NCI-H187 (cell line): ENCODE results near the gene TANGO6.
A peak's percentile ranks its signal among the peaks of the same experiment; 100 is the strongest.
"Not testable (repeated sequence)": the region's sequence is repeated elsewhere in the genome, so short reads cannot be mapped to it uniquely, and the experiment has no call there.

Experiments
- DNase-seq, 2 experiments: peaks; one replicate each; lab custom pipeline; 2025; lab: John Stamatoyannopoulos, UW

The TANGO6 gene

DNA sequence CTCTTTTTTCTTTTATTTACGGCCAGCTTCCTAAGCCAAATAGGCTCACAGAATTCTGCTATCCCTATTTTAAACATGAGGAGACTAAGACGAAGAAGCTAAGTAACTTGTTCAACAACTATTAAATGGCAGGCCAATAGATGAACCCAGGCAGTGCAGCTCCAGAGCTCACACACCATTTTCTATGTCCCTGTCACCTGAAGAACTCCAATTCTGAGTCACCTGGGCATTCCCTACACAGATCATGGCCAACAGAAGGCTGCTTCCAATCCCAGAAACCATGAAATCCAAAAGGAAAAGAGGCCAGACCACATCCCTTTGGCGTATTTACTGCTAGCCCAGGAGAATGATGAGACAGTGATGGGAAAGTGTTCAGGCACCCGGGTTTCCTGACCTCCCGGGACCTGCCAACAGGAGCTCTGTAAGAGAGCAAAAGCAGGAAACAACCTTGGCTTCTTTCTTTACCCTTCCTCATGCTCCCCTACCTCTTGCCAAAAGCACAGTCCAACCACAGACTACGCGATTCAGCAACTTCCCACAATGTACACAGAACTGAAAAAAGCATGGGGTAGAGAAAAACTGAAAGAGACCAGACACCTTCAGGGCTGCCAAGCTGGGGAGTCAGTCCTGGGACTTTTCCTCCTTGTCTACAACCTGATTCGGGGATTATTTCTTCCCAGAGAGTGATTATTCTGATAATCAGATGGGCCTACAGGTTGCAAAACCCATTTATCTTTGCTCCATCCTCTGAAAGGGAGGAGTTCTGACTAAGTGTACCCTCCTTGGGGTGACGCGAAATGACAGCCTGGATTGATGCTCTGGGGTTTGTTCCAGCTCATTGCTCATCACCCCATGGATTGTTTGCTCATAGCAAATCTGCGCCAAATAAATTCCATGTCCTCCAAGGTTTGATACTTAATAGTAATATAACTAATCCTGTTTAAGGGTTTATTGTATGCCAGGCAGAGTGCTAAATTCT lies 214.4 kb downstream of the TANGO6 start:
- DNase-seq, result no peak

- DNase-seq, result not testable (repeated sequence)
Observed at GRCh38 chr16:69063491-69063890, 220.2 kb downstream of the TANGO6 start.

GRCh38 chr16:69064124-69064763 lies 220.9 kb downstream of the TANGO6 start:
- DNase-seq, result no peak

DNA sequence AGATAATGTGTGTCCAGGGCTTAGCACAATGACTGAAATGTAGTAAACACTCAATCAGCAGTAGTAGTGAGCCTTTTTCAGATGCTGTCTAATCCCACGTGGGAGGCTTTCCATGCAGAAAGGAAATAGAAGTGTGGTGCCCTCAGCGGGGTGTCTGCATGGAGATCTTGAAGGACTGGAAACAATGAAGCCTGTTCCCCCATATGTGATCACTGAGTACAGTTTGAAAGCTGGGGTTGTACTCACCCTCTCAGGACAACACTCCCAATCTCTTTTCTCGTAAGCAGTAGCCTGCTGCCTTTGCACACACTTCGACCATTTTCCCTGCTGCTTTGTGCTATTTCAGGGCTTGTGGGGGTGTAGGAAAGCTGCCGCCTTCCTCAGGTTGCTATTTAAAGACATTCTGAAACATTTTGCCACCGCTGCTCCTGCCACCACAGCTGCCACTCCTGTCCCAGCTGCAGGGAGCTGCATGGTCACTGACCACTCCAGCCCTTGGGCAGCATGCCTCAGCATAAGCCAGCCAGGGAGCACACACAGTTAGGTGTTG lies 221.5 kb downstream of the TANGO6 start:
- no peak for DNase-seq

DNA sequence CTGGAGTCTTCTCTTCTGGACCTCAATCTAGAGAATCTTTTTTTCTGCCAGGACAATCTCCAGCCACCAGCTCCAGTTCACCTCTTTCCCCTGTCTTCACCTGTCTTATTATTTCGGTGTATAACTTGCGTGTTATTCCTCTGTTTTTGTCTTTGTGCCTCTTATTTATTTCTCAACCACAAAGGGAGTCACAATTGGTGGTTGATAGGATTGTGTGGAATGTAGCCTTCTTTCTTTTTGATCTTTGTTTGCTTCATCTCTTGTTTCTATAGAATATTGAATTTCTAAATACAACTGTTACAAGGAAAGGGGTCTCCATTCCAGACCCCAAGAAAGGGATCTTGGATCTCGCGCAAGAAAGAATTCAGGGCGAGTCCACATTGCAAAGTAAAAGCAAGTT lies 226.2 kb downstream of the TANGO6 start:
- no peak for DNase-seq

DNA sequence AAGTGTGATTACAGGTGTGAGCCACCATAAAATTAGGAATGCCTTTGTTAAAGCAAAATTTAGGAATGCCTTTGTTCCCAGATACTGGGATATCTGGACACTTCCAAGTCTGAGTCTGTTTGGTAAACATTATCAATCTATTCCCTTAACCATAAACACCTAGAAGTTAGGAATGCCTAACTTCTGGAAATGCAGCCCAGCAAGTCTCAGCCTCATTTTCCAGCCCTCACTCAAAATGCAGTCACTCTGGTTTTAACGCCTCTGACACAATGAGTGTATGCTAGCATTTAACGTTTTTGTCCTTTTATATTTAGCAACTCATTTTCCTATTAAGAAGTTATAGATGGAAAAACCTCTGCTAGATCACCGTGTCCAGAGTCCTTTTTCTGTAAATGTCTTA lies 227.7 kb downstream of the TANGO6 start:
- no peak for DNase-seq

GRCh38 chr16:69072640-69072974 lies 229.3 kb downstream of the TANGO6 start:
- DNase-seq, result no peak

GRCh38 chr16:69073181-69073702 lies 229.9 kb downstream of the TANGO6 start:
- DNase-seq, result no peak

- no peak for DNase-seq
Observed at GRCh38 chr16:69077251-69077650, 233.9 kb downstream of the TANGO6 start.

DNA sequence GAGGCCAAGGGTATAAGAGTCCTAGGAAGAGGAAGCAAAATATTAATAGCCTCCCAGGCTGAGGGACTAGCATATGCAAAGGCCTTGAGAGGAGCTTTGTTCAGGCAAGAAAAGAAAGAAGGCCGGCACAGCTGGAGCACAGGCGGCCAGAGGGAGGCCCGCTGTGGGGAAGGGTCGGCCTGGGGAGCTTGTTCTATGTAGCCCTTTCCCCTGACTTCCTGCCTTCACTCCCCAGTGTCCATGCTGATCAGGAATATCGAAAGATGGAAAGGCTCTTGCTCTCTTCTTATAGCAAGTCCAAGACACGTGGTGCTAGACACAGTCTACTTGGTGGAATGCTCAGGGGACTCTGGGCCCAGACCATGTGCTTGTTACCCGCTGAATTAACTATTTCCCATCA lies 234.7 kb downstream of the TANGO6 start:
- DNase-seq, result no peak

DNA sequence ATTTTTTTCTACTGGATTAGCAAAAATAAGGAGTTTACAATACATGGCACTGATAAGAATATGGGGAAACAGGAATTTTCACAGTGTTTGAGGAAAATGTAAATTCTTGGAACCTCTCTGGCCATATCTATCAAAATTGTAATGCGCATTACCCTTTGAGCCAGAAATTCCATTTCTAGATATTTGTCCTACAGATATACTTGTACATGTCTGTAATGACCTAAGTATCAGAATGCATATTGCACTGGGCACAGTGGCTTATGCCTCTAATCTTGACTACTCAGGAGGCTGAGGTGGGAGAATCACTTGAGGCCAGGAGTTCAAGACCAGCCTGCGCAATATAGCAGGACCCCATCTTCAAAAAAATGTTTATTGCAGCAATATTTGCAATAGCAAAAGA lies 236.4 kb downstream of the TANGO6 start:
- DNase-seq, result no peak

DNA sequence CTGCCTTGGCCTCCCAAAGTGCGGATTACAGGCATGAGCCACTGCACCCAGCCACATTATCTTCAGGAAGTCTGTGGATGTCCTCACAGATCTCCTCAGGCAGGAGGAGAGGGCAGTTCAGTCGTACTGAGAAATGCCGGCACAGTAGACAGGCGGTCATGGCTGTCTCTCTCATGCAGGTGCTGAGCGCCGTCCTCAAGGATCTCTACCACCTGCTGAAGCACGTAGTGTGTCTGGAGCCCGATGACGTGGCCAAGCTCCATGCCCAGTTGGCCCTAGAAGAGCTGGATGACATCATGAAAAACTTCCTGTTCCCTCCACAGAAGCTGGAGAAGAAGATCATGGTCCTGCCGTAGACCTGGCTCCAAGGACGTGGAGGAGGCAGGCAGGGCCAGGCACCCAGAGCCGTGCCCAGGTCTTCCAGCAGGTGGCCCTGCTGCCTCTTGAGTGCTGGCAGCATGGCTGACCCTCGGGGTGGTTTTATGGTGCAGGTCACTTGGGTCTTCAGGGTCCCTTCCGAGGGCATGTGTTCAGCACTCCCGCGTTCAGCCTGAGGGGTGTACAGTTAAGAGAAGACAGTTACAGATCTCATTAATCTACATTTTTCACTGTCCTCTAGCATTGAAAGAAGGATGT lies 240.1 kb downstream of the TANGO6 start:
- no peak for DNase-seq

DNA sequence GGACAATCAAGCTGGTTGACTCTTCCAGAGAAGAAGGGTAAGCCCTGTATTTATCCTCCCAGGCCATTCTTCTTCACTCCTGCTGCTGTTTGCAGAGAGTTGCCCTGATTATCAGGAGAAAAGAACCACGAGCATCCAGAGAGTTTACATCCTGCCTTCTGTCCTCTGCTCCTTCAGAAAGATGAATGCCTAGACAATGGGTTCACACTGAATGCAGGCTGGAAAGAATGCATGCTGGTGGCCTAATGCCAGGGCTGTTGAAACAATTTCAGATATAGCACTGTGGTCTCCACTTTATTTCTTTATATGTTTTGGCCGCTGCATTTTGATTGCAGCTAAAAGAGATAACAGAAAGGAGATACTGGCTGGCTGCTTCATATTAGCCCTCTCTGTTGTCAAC lies 241.0 kb downstream of the TANGO6 start:
- DNase-seq, result no peak

GRCh38 chr16:69085032-69085695 lies 241.8 kb downstream of the TANGO6 start:
- DNase-seq, result no peak

DNA sequence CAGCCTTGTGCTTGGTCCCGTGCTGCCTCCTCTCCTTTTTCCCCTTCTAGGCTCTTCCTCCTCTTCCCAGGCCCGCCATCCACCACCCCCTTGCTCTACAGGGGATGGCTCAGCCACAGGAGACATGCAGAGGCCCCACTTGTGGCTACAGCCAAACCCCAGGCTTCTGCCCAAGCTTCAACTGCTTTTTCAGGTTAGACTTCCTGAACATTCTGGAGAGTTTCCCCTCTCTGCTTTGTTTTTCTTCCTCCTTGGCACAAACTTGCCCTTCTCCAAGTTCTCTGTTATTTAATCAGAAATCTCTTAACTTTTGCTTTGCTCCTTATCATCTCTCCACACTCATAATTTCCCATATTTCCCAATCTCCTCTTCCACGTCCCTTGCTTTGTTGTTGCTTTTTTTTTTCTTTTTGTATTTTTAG lies 243.8 kb downstream of the TANGO6 start:
- DNase-seq, result no peak

GRCh38 chr16:69088684-69089083 lies 245.4 kb downstream of the TANGO6 start:
- no peak for DNase-seq

- DNase-seq, result no peak
Observed at GRCh38 chr16:69089091-69089910, 246.0 kb downstream of the TANGO6 start.

GRCh38 chr16:69093974-69094373 lies 250.6 kb downstream of the TANGO6 start:
- peak; percentile 28 to 47 for DNase-seq

- no peak for DNase-seq
Observed at GRCh38 chr16:69094501-69094900, 251.2 kb downstream of the TANGO6 start.

- no peak for DNase-seq
Observed at GRCh38 chr16:69095193-69095592, 251.9 kb downstream of the TANGO6 start.
